SK-N-MC (cell line): ENCODE data around the gene CYFIP1.

Experiments
- DNase-seq: peaks from one replicate; pipeline ENCODE4 v3.0.0-alpha.2; 2011; ENCODE audit warnings: low read depth, low spot score
- H3K27ac ChIP-seq: fragments of 200-600 bp; sonication (generic); 2 replicates; pipeline ENCODE4 v1.5.1; 2016; ENCODE audit warnings: mixed run types
- H3K36me3 ChIP-seq: fragments of 200-600 bp; sonication (generic); 2 replicates; pipeline ENCODE4 v1.6.1; 2017; ENCODE audit warnings: antibody characterized with exemption, low read length, mixed read lengths; ENCODE audit not compliant: insufficient read depth
- H3K4me3 ChIP-seq: fragments of 200-600 bp; sonication (generic); 2 replicates; pipeline ENCODE4 v1.5.1; 2016
- H3K9ac ChIP-seq: fragments of 200-600 bp; sonication (generic); 2 replicates; pipeline ENCODE4 v1.8.0; 2017; ENCODE audit warnings: mixed run types, mixed read lengths; ENCODE audit not compliant: insufficient read length
- H3K9me3 ChIP-seq: fragments of 200-600 bp; sonication (generic); 2 replicates; pipeline ENCODE4 v1.6.1; 2017; ENCODE audit warnings: low read depth, mild to moderate bottlenecking, antibody characterized with exemption, low read length, moderate library complexity, mixed read lengths
- EZH2 ChIP-seq: fragments of 200-600 bp; sonication (generic); IDR thresholded peaks from one replicate; pipeline ENCODE4 v1.6.1; 2017; ENCODE audit warnings: antibody characterized with exemption
- FOXP2 ChIP-seq: optimal IDR thresholded peaks from 2 replicates; pipeline ENCODE3; 2011; ENCODE audit warnings: mild to moderate bottlenecking, moderate library complexity; ENCODE audit not compliant: insufficient read depth; ENCODE audit errors: extremely low read length, control extremely low read depth
- POLR2AphosphoS5 ChIP-seq: IDR thresholded peaks from 2 replicates; pipeline ENCODE4 v1.6.1; 2012; ENCODE audit warnings: mild to moderate bottlenecking, low read depth, low read length, borderline replicate concordance

The CYFIP1 gene

GRCh38 chr15:22941179-22941578, 39.0 kb downstream of the CYFIP1 start:
- Histone ChIP-seq H3K9me3 (no peaks in the 10 kb centered on the region), H3K27ac (no peak overlapping the region), H3K9ac (no peak overlapping the region), H3K36me3 (peaks cover 30% of the 10 kb centered on the region; the same call in 1 of the 2 replicates), H3K4me3 (no peak overlapping the region)
- DNase-seq: no peak
- TF ChIP-seq FOXP2 (no peak), EZH2 (no peak), POLR2AphosphoS5 (no peak)

- Histone ChIP-seq H3K27ac (no peak overlapping the region), H3K4me3 (no peak overlapping the region), H3K9ac (no peak overlapping the region), H3K9me3 (no peaks in the 10 kb centered on the region), H3K36me3 (peaks cover 30% of the 10 kb centered on the region; the same call in 1 of the 2 replicates)
- DNase-seq: no peak
- TF ChIP-seq FOXP2: no peak
- TF ChIP-seq POLR2AphosphoS5: no peak
- no peak for TF ChIP-seq EZH2
Measured at GRCh38 chr15:22939652-22940061, 40.5 kb downstream of the CYFIP1 start.

DNA sequence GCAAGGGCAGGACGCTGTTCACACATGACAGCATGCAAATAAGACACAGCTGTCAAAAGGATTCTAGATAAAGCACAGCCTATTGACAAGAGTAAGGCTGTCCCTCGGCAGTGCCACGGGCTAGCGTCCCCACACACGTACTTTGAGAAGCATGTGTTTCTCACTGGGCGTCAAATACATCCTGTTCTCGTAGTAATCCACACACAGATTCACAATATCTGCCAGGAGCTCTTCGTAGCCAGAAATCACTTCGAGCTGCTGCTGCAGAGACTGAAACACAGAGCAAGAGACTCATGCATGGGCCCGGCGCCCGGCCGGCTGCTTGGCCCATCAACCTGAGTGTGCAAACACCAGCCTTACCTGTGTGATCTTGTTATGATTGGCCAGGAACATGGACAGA, 41.1 kb downstream of the CYFIP1 start:
- no peak for DNase-seq
- H3K9ac ChIP-seq: no peak overlapping the region
- no peaks in the 10 kb centered on the region for H3K9me3 ChIP-seq
- no peak overlapping the region for H3K4me3 ChIP-seq
- TF ChIP-seq FOXP2: no peak
- TF ChIP-seq EZH2: no peak
- no peak overlapping the region for H3K27ac ChIP-seq
- peaks cover 30% of the 10 kb centered on the region; the same call in 1 of the 2 replicates for H3K36me3 ChIP-seq

- Histone ChIP-seq H3K4me3 (no peak overlapping the region), H3K9me3 (no peaks in the 10 kb centered on the region), H3K36me3 (peaks cover 22% of the 10 kb centered on the region), H3K27ac (no peak overlapping the region), H3K9ac (no peak overlapping the region)
- no peak for TF ChIP-seq POLR2AphosphoS5
- TF ChIP-seq EZH2: no peak
- TF ChIP-seq FOXP2: no peak
- DNase-seq: no peak
Measured at GRCh38 chr15:22936577-22937472, 43.3 kb downstream of the CYFIP1 start.

DNA sequence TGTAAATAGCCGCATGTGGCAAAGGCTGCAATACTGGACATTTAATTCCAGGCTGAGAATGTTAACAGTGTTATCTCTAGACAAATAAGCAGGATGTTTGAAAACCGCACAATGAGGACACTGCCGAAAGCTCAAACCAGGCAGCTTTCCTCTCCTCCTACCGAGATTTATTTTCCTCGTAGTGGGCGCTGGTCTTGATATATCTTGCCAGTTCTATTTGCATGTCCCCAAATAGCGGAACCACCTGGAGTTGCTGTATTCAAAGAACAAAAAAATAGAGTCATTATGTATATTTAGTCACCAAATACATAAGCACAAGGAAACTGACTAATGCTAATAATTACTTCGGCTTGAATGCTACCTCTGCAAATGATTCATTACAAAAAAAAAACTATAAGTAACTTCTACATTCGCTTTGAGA, 46.5 kb downstream of the CYFIP1 start:
- Histone ChIP-seq H3K36me3 (peaks cover 18% of the 10 kb centered on the region), H3K27ac (no peak overlapping the region), H3K9me3 (no peaks in the 10 kb centered on the region), H3K4me3 (no peak overlapping the region), H3K9ac (no peak overlapping the region)
- DNase-seq: no peak
- TF ChIP-seq EZH2 (no peak), FOXP2 (no peak), POLR2AphosphoS5 (no peak)

- H3K36me3 ChIP-seq: peaks cover 14% of the 10 kb centered on the region
- TF ChIP-seq FOXP2 (no peak), POLR2AphosphoS5 (no peak), EZH2 (no peak)
- H3K4me3 ChIP-seq: no peak overlapping the region
- no peak overlapping the region for H3K9ac ChIP-seq
- H3K27ac ChIP-seq: no peak overlapping the region
- no peak for DNase-seq
- no peaks in the 10 kb centered on the region for H3K9me3 ChIP-seq
Measured at GRCh38 chr15:22931784-22932536, 48.2 kb downstream of the CYFIP1 start.

DNA sequence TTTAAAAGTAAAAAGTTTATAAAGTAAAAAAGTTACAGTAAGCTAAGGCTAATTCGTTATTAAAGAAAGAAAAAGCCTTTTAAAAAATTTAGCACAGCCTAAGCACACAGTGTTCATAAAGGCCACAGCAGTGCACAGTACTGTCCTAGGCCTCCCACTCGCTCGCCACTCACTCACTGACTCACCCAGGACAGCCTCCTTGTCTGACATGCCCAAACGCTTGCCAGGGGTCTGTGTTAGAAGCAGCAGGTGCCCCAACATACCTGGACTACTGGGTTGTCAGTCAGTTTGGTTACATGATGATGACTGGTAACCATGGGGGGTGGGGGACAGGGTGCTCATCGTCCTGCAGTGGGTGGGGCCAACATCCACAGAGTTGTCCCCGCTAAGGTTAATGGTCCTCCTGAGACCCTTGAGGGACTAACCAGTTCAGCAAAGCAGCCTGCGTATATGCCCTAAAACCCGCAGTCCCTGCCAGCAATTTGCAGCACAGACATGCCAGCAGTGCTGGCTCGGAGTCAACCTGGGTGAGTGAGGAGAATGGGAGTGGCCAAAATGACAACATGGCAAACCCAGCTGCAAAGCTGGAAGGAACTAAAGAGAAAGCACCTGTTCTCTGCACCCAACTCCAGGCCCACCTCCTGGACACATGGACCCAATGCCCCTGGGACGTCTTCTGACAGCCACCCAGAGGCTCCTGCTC, 49.2 kb downstream of the CYFIP1 start:
- Histone ChIP-seq H3K9me3 (no peaks in the 10 kb centered on the region), H3K27ac (no peak overlapping the region), H3K36me3 (peaks cover 10% of the 10 kb centered on the region), H3K9ac (no peak overlapping the region), H3K4me3 (no peak overlapping the region)
- no peak for DNase-seq
- no peak for TF ChIP-seq POLR2AphosphoS5
- TF ChIP-seq EZH2: no peak
- TF ChIP-seq FOXP2: no peak

DNA sequence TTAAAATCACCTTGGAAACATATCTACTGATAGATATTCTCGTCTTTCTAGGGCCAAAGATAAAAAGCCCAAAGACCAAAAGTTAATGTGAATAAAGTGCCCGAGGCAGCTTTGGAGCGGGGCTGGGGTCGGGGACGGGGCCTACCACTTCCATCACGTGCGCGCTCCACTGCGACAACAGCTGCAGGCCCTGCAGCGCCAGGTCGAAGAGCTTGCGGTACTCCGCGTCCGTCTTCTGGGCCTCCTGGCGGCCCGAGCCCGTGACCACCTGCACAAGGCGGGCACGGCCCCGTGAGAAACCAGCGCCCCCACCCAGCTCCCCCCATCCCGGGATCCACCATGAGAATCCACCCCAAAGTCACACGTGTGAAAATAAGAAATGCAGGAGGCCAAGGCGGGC, 52.4 kb downstream of the CYFIP1 start:
- no peaks in the 10 kb centered on the region for H3K9me3 ChIP-seq
- no peak for DNase-seq
- no peak overlapping the region for H3K9ac ChIP-seq
- H3K4me3 ChIP-seq: no peak overlapping the region
- TF ChIP-seq POLR2AphosphoS5 (no peak), FOXP2 (no peak), EZH2 (no peak)
- peaks cover 5% of the 10 kb centered on the region; the same call in 1 of the 2 replicates for H3K36me3 ChIP-seq
- no peak overlapping the region for H3K27ac ChIP-seq
